GM21529 (cell line): ENCODE measurements around the gene RABEP2.

Experiments
- ATAC-seq: cut with Tn5 transposase; IDR thresholded peaks from one replicate; pipeline ENCODE4 v1.9.1; 2021; ENCODE audit not compliant: unreplicated experiment

RABEP2 gene

DNA sequence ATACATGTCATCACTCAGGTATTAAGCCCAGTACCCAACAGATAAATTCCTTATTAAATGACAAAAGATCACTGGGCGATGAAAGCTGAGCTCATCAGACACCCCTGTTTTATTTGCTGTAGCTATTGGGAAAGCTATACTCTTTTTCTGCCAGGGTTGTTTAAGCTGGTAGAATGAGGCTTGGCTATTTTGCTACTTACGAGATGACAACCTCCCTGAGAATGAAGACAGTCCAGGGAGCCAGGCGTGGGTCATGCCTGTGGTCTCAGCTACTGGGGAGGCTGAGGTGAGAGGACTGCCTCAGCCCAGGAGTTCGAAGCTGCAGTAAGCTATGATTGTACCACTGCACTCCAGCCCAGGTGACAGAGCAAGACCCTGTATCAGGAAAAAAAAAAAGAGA, 65.7 kb downstream of the RABEP2 start:
- ATAC-seq = no peak

DNA sequence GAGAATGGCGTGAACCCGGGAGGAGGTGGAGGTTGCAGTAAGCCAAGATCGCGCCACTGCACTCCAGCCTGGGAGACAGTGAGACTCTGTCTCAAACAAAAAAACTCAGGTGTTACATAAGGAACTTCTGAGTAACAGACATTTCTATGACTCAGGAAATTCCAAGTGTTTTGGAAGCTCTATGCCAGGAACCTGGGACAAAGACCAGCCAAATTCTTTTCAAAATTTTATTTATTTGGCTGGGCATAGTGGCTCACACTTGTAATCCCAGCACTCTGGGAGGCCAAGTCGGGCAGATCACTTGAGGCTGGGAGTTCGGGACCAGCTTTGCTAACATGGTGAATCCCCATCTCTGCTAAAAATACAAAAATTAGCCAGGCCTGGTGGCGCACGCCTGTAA, 66.6 kb downstream of the RABEP2 start:
- no peak for ATAC-seq
